GM10266 (cell line): ENCODE measurements around the gene MMP7.
A peak's percentile ranks its signal among the peaks of the same experiment; 100 is the strongest.

Source experiments
- DNase-seq: peaks from one replicate; pipeline ENCODE4 v3.0.0; 2012; ENCODE audit errors: extremely low spot score
- CTCF ChIP-seq: IDR thresholded peaks from 2 replicates; pipeline ENCODE4 v1.5.1; 2012; ENCODE audit warnings: mild to moderate bottlenecking, low read depth; ENCODE audit not compliant: control insufficient read depth, insufficient read depth; ENCODE audit errors: missing control alignments

The MMP7 gene

GRCh38 chr11:102553835-102554282, 23.3 kb upstream of the MMP7 start:
- peak; percentile 31 for DNase-seq
- no peak for TF ChIP-seq CTCF

GRCh38 chr11:102552447-102553194, 22.1 kb upstream of the MMP7 start:
- TF ChIP-seq CTCF: no peak
- no peak for DNase-seq

GRCh38 chr11:102552020-102552419, 21.5 kb upstream of the MMP7 start:
- no peak for TF ChIP-seq CTCF
- DNase-seq: no peak

GRCh38 chr11:102551169-102551781, 20.7 kb upstream of the MMP7 start:
- no peak for TF ChIP-seq CTCF
- DNase-seq: no peak

- no peak for TF ChIP-seq CTCF
- DNase-seq: peak; percentile 36
Observed at GRCh38 chr11:102546923-102547471, 16.4 kb upstream of the MMP7 start.

- no peak for TF ChIP-seq CTCF
Observed at GRCh38 chr11:102546427-102546826, 15.9 kb upstream of the MMP7 start.

GRCh38 chr11:102545701-102546100, 15.2 kb upstream of the MMP7 start:
- no peak for TF ChIP-seq CTCF
- no peak for DNase-seq

More at GRCh38 chr11:102546427-102546826, 15.9 kb upstream of the MMP7 start:
- DNase-seq: no peak
